GM12878 (cell line): ENCODE results near the gene RIPK4.

Experiments used
- EP300 ChIP-seq, 2 experiments: fragments of 150-350 bp in 1 of 2; IDR thresholded peaks; 2 replicates each; pipeline ENCODE4 v1.6.1; 2011 to 2012; ENCODE audit warnings: low read depth in 2 of 2, low read length in 2 of 2, borderline replicate concordance in 1 of 2, improper control_type of control experiment in 1 of 2, inconsistent platforms in 1 of 2; ENCODE audit not compliant: control insufficient read depth in 1 of 2
- JUND ChIP-seq: IDR thresholded peaks from 2 replicates; pipeline ENCODE4 v1.6.1; 2012; ENCODE audit warnings: low read depth, mild to moderate bottlenecking, low read length, improper control_type of control experiment, moderate library complexity
- MEF2A ChIP-seq: IDR thresholded peaks from 2 replicates; pipeline ENCODE4 v1.6.1; 2011; ENCODE audit warnings: low read depth, mild to moderate bottlenecking, low read length, moderate library complexity; ENCODE audit not compliant: insufficient read depth
- POLR2A ChIP-seq: IDR thresholded peaks from 2 replicates; pipeline ENCODE4 v1.6.1; 2011; ENCODE audit warnings: low read depth, mild to moderate bottlenecking, low read length
- SIN3A ChIP-seq: IDR thresholded peaks from 2 replicates; pipeline ENCODE4 v1.6.1; 2012; ENCODE audit warnings: low read depth, low read length, improper control_type of control experiment
- TF ChIP-seq, protein P1 (sequence below), 3 experiments: IDR thresholded peaks in 2 of 3; conservative IDR thresholded peaks in 1 of 3; 2 replicates each; pipeline ENCODE4 v1.5.1; 2011; ENCODE audit warnings: low read depth in 3 of 3, low read length in 3 of 3, mild to moderate bottlenecking in 3 of 3, control low read depth in 2 of 3, moderate library complexity in 2 of 3, inconsistent platforms in 1 of 3, mixed read lengths in 1 of 3; ENCODE audit not compliant: control insufficient read depth in 2 of 3, insufficient read depth in 1 of 3; ENCODE audit errors: extremely low read depth in 1 of 3

DNA sequence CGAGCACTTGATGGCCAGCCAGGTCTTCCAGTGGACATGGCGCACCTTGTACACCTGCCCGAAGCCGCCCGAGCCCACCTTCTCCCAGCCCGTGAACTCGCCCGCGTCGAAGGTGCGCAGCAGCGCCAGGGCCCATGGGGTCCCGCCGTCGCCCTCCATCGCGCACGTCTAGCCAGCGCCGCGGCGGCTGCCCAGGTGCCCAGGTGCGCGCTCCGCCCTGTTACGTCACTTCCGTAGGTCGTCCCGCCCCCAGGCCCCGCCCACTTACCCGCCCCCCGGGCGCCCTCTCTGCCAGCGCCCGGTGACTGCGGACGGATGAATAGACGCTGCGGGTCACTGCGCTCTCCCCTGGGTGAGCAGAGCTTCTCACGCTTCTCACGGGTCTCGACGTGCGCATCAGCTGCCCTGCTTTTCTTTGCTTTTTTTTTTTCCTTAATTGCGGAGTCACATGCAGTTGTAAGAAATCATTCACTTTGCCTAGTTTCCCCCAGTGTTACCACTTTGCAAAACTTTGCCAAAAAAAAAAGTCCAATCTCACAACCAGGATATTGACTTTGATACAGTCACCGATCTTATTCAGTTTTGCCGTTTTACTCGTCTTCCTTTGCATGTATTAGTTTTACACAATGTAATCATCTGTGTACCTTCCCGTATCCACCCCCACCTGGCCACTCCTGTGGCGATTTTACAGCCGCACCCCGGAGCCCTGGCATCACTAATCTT lies at the start of gene RIPK4:
- peak; percentile 43; the same call in 1 of the 2 replicates for TF ChIP-seq POLR2A
- no peak for TF ChIP-seq MEF2A
- TF ChIP-seq JUND, result no peak
- TF ChIP-seq, protein P1, sequence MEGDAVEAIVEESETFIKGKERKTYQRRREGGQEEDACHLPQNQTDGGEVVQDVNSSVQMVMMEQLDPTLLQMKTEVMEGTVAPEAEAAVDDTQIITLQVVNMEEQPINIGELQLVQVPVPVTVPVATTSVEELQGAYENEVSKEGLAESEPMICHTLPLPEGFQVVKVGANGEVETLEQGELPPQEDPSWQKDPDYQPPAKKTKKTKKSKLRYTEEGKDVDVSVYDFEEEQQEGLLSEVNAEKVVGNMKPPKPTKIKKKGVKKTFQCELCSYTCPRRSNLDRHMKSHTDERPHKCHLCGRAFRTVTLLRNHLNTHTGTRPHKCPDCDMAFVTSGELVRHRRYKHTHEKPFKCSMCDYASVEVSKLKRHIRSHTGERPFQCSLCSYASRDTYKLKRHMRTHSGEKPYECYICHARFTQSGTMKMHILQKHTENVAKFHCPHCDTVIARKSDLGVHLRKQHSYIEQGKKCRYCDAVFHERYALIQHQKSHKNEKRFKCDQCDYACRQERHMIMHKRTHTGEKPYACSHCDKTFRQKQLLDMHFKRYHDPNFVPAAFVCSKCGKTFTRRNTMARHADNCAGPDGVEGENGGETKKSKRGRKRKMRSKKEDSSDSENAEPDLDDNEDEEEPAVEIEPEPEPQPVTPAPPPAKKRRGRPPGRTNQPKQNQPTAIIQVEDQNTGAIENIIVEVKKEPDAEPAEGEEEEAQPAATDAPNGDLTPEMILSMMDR (IDR thresholded peaks at IDR 0.05 in 2 of 3, conservative IDR thresholded peaks at IDR 0.05 in 1 of 3; ENCODE audit: control insufficient read depth in 2 of 3, extremely low read depth in 1 of 3, insufficient read depth in 1 of 3, low read depth in 3 of 3, low read length in 3 of 3), result no peak
- TF ChIP-seq SIN3A, result no peak
- TF ChIP-seq EP300 (IDR thresholded peaks at IDR 0.05; ENCODE audit: borderline replicate concordance in 1 of 2, control insufficient read depth in 1 of 2, low read depth in 2 of 2, low read length in 2 of 2), result no peak
